ENCODE data around the gene CRAMP1.
"Not testable (repeated sequence)": the region's sequence is repeated elsewhere in the genome, so short reads cannot be mapped to it uniquely, and the experiment has no call there.

The CRAMP1 gene

DNA sequence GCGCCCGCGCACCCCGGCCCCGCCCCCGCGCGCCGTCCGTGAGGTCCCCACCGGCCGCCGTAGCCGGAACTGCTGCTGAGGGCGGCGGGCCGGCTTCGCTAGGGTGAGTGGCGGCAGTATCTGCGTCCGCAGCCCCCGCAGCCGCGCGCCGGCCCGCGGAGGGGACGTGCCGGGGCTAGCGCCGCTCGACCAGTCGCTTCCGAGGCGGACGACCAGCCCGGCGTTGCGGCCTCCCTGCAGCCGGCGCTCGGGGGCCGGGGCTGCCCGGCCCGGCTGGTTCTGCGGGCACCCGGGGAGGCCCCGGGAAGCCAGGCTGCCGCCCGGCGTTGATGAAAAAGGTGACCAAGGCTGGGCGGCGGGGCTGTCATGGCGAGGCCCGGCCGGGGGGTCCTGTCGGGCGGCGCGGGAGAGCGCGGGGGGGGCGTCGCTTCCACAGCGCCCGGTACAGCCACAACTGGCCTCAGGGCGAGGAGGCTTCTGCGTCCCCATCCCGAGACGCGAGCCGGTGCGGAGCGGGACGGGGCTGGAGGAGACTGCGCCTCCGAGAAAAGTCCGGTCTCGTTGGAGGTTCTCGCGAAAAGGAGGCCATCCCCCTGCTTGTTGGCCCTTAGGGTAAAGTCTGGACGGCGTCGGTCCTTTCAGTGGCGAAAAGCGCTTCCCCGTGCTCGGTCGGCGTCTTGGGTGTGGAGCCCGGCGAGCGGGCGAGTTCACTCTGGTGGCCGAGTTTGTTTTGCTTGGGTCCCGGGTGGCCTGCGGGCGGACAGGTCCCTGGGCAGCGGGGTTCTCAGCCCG, at the start of gene CRAMP1:
CRAMP1 (plus strand) TSS at position 41 of the 792 bp plus-strand sequence. CDS start 2,280 bp downstream, outside the sequence.
- no peak for DNase-seq (ENCODE audit: low read depth)

GRCh38 chr16:1563786-1564185, 48.4 kb upstream of the CRAMP1 start:
- DNase-seq (ENCODE audit: low read depth) = no peak

DNA sequence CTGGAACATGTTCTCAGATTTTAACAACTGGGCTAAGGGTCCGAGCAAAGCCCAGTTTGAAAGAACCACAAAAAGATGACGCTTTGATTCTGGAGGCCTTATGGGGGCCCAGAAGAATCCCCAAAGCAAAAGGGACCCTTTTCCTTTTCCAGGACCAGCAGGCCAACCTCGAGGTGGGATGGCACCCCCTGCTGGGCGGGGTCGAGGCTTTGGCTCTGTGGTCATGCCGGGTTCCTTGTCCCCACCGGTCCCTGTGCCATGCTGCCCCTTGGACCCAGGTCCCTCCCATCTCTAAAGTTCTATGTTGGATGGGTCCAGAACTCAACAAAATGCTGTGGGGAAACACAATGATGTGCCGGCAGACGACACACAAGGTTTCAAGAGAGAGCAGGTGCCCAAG, 47.8 kb upstream of the CRAMP1 start:
- no peak for DNase-seq (ENCODE audit: low read depth)

DNA sequence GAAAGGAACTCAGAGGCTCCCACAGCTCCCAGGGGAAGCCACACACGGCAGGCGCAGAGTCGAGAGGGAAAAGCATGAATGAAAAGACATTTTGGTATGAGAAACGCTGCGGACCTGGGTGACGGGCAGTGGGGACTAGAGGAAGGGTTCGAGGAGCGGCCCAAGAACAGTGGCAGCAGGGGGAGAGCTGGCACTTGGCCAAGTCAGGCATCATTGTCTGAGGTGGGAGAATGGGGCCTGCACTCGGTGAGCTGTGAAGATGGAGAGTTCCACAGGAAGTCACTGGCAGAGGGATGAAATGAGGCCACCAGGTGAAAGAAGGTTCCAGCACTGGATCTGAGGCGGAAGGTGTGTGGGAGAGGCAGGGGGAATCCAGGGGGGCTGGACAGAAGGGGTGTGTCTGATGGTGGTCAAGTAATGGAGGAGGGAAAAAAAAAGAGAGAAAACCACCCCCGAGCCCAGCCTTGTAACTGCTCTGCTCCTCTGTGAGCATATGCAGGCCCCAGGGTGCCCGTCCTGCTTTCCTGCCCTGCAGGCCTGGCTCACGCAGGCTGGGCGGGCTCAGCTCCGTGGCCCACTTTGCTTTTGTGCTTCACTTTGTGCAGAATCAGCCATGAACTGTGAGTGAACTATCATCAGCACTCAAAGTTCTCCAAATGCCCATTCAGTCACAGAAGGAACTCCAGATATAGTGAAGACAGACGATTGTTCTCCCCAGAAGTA, 46.9 kb upstream of the CRAMP1 start:
- DNase-seq (ENCODE audit: low read depth) = no peak

DNA sequence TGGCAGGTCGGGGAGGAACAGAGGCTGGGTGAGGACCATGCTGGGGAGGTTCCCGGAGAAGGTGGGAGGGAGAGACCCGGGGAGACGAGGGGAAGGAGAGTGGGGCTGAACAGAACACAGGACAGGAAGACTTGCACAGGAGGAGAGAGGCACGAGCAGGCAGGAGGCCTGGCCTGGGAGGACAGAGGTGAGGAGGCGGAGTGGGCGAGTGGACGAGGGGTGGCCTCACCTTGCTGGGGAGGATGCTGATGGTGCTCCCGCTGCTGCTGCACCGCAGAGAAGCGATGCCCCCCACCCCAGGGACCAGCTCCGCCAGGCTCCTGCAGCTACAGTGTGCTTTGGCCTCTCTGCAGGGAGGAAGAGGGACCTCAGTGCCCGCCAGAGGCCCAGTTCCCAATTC, 44.2 kb upstream of the CRAMP1 start:
- no peak for DNase-seq (ENCODE audit: low read depth)

DNA sequence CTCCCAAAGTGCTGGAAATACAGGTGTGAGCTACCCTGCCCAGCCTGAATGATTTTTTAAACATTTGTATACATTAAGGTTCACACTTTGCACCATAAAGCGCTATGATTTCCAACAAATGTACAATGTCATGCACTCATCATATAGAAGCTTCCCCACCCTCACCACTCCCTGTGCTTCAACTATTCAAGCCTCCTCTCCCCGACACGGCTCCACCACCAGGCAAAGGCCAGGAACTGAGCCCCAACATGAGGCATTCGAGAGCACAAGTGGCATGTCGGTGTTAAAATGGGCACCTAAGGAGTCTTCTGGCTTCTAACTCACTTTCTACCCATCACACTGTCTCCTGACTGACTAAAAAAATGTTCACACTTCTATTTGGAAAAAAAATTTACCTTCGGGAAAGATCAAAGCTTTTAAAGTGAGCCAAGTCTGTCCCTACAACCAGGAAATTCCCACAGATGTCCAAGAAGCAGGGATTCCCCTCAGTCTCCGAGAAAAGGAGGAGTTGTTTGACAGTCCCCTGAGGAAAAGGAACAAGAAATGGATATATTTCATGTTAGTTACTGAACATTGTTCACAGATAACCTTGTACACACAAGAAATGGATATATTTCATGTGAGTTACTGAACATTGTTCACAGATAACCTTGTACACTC, 41.0 kb upstream of the CRAMP1 start:
- DNase-seq (ENCODE audit: low read depth) = no peak

DNA sequence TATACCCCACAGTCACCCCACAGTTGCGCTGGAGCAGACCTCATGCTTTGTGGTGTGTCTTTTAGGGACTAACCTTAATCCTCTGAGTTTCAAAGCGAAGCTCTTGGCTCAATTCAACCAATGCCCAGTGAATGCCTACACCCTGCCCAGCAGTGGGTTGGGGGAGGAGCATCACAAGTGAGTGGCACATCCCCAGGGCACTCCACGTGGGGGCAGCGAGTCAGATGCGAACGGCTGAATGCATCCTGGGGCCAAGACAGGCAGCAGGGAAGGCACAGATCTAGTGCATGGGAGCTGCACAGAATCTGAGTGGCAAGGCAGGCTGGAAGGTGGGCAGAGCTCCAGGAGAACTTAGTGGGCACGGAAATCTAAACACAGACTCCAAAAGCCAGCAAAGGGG, 39.5 kb upstream of the CRAMP1 start:
- no peak for DNase-seq (ENCODE audit: low read depth)

DNA sequence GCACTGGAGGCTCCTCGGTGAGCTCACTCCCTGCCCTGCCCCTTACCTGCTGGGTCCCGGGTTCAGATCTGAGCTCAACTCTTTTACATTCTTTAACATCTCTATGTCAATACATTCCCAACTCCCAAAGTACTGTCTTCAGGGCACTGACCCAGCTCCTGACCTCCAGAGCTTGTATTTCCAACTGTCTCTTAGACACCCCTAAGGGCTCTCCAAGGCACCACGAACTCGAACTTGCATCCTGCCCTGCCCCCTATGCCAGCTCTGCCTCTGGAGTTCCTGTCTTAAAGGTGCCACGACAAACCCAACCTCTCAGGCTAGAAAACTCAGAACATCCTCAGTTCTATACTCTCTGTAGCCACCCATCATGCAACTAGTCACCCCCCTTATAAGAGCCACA, 38.9 kb upstream of the CRAMP1 start:
- no peak for DNase-seq (ENCODE audit: low read depth)

DNA sequence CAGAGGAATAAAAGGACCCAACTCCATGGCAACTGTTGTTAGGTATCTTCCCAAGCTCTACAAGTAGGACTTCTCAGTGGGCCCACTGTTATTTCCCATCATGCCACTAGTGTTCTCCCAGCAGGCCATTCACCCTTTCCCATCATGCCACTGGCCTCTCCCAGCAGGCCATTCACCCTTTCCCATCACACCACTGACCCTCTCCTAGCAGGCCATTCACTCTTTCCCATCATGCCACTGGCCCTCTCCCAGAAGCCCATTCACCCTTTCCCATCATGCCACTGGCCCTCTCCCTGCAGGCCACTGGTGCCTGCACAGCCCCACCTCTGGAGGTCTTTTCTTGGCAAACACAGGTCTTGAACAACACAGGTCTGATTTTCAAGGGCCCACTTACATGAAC, 36.6 kb upstream of the CRAMP1 start:
- no peak for DNase-seq (ENCODE audit: low read depth)

DNA sequence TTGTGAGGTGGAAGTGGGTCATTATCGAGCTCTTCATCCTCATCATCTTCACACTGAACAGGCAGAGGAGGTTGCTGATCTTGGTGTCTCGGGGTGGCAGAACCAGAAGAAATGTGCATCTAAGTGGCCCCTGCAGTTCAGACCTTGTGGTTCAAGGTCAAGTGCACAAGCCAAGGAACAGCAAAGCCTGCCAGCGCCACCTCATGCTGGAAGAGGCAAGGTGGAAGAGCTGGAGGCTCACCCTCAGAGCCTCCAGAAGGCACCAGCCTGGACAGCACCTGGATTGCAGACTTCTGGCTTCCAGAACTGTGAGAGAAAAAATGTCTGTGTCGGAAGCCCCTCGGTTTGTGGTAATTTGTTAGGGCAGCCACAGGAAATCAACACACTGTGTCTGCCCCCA, 32.9 kb upstream of the CRAMP1 start:
- no peak for DNase-seq (ENCODE audit: low read depth)

DNA sequence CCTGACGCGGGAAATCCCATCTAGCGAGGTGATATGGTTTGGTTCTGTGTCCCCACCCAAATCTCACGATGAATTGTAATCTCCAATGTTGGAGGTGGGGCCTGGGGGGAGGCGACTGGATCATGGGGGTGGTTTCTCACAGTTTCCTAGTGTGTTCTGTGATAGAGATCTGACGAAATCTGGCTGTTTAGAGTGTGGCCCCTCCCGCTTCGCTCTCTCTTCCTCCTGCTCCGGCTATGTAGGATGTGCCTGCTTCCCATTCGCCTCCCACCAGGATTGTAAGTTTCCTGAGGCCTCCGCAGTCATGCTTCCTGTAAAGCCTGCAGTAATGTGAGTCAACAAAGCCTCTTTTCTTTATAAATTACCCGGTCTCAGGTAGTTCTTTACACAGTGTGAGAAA, 31.9 kb upstream of the CRAMP1 start:
- no peak for DNase-seq (ENCODE audit: low read depth)

DNA sequence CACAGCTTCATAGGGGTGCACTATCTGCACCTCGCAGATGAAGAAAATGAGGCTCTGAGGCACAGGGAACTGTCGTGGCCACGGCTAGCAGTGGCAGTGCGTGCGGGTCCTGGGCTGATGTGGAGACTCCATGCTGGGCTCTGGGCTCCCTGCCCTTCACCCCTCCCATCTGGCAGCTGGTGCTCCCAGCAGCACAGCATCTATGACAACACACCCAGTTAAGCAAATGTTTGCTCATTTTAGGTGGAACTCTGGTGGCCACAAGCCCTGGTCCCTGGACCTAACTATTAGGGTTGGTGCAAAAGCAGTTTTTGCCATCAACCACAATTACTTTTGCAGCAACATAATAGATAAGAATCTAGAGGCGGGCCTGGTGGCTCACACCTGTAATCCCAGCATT, 31.2 kb upstream of the CRAMP1 start:
- no peak for DNase-seq (ENCODE audit: low read depth)

GRCh38 chr16:1581804-1582203, 30.4 kb upstream of the CRAMP1 start:
- DNase-seq (ENCODE audit: low read depth) = no peak

- no peak for DNase-seq (ENCODE audit: low read depth)
Observed at GRCh38 chr16:1583180-1583579, 29.0 kb upstream of the CRAMP1 start.

GRCh38 chr16:1584926-1585484, 27.2 kb upstream of the CRAMP1 start:
- DNase-seq (ENCODE audit: low read depth) = no peak

DNA sequence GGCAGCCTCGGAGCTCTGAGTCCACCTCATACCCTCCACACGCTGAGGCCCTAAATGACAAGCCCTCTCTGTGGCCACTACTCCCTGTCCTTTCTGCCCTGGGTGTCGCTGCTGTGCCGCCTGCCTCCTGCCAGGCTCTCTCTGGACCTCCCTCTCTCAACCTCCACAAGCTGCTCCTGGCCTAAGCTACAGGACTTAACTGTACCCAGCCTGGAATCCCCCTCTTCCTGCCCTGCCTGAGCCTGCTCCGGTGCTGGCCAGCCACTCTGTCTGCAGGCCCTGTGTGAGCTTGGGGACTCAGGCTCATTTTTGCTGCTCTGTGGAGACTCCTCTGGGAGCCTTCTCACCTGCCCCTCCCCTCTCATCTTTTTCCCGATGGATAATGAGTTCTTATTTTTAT, 21.8 kb upstream of the CRAMP1 start:
- DNase-seq (ENCODE audit: low read depth) = no peak

DNA sequence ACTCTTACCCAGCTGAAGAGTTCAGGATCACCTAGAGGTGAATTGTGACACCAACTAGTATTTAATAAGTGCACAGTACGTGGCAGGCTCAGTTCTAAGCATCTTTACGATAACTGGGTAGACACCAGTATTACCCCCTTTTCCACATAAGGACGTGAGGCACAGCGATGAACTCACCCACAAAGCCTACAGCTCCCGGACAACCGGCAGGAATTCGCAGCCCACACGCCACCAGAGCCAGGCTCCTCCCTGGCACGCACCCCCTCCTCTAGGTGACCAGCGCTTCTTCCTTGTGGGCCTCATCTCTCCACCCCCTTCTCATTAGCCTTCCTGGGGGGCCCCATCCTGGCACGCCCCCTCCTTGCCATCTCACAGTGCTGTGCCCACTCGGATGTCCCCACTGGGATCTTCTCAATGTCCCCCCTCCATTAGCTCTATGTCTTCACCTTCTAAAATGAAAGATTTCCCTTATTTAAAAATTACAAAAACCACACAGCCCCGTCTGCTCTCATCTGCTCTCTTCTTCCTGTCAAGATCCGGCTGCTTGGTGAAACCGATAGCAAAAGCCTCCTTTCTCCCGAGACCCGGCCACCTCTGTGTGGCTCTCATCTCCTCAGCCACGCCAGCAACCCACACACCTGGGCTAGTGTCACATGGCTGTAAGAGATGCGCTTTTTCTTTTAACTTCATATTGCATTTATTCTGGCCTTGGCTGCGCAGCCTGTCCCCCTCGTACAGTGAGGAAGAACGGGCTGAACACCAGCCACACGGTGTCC, 21.0 kb upstream of the CRAMP1 start:
- no peak for DNase-seq (ENCODE audit: low read depth)

DNA sequence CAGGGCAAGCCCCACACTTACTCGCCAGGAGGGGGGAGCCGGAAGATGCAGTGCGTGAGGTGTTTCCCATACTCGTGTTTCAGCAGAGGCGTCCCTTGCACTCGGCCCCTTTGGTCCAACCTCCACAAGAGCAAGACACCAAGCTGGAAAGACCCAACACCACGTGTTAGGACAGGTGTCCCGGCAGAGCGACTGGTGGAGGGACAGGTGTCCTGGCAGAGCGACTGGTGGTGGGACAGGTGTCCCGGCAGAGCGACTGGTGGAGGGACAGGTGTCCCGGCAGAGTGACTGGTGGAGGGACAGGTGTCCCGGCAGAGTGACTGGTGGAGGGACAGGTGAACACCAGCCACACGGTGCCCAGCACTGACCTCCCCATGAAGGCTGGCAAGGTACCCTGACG, 19.7 kb upstream of the CRAMP1 start:
- no peak for DNase-seq (ENCODE audit: low read depth)

DNA sequence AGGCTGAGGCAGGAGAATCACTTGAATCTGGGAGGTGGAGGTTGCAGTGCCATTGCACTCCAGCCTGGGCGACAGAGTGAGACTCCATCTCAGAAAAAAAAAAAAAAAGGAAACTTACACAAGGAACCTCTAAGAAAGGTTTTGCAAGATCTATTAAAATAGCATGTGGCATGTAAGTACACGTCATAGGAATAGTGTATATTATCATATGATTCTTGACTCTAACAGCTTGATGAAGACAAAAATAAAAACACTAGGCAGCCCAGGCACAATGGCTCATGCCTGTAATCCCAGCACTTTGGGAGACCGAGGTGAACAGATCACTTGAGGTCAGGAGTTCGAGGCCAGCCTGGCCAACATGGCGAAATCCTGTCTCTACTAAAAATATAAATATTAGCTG, 16.6 kb upstream of the CRAMP1 start:
- DNase-seq (ENCODE audit: low read depth) = not testable (repeated sequence)

- DNase-seq (ENCODE audit: low read depth) = no peak
Observed at GRCh38 chr16:1596516-1596915, 15.6 kb upstream of the CRAMP1 start.

DNA sequence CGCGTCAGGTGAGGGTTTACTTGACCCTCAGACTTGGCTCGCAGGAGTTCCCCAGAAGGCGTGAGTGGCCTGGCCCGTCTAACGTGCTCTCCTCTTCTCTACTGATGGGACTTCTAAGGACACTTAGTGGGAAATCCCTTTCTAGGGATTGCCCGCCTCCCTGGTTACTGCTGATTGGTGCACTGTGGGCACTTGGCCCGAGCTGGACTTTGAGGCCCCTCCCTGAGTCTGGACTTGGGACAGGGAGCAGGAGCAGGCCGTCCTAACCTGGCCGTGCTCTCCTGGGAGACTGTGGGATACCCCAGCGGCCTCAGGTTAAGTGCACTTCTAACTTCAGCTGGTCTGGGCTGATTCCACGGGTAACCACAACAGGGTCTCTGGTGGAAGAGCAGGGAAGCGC, 15.0 kb upstream of the CRAMP1 start:
- DNase-seq (ENCODE audit: low read depth) = no peak

- no peak for DNase-seq (ENCODE audit: low read depth)
Observed at GRCh38 chr16:1601031-1601430, 11.1 kb upstream of the CRAMP1 start.
